CD4-positive, alpha-beta T cell treated with Interleukin-15 for 4 hours (primary cell): ENCODE data around the gene DCLK1.

Experiments used
- DNase-seq: peaks from one replicate; pipeline ENCODE4 v3.0.0-alpha.2; 2020; ENCODE audit warnings: low spot score

The DCLK1 gene

DNA sequence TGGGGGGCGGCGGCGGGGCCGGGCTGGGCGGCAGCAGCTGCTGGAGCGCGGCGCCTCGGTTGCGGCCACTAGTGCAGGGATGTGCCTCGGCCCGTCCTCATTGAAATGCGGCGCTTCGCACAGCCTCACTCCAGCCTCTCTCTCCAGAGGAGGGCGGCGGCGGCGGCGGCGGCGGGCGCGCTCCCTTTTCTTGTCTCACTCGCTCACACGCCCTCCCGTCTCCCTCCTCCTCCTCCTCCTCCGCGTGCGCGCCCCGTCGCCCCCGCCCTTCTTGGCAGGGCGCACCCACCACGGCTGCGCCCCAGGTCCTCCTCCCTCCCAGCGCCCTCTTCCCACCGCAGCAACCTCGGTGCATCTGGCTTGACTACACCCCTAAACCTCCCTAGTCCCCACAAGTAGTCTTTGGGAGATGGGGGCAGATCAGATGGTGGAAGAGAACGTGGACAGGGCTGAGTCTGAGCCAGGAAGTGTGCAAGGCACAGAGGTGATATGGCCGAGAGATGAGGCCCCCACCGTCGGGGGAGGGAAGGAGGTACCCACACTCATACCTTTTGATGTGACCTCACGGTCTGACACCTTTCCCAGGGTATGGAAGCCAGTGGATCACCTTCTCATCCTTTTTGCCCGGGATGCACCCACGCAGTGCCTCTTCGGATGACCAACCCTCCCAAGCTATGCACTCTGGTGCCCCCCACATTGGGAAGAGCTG lies at the start of gene DCLK1:
TSS of gene DCLK1 (minus strand) at position 161 of the 709 bp plus-strand sequence.
- no peak for DNase-seq

DNA sequence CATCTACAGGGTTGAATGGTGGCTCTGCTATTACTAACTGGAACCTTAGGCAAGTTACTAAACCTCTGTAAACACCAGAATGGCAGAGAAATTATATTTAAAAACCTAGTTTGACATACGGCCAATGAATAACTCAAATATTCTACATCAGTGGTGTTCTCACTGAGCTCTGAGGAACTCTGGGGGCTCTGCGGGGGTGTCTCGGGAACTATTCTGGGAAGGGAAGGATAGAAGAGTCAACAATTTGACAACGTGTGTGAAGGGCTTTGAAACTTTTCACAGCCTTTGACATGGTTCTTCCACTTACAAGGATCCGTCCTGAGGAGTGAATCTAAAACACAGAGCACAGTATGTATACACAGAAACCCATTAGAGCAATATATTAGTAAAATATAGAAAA lies 44.4 kb upstream of the DCLK1 start:
- no peak for DNase-seq

DNA sequence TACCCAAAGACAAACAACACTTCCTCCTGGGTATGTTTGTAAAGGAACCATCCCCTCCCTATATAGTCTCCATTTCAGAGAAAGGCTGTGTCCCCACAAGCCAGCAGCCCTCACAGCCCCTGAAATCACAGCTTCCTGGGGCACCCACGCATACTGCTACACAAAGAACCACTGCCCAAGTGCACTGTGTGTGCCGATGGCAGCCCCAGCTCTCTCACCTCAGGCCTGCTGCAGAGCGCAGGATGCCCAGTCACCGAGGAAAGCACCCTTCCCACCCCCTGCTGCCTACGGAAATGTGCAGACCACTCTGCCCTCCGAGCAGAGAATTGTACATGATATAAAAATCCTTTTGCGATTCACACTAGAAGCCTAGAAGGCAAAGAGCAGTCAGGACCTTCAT lies 43.7 kb upstream of the DCLK1 start:
- DNase-seq: no peak

DNA sequence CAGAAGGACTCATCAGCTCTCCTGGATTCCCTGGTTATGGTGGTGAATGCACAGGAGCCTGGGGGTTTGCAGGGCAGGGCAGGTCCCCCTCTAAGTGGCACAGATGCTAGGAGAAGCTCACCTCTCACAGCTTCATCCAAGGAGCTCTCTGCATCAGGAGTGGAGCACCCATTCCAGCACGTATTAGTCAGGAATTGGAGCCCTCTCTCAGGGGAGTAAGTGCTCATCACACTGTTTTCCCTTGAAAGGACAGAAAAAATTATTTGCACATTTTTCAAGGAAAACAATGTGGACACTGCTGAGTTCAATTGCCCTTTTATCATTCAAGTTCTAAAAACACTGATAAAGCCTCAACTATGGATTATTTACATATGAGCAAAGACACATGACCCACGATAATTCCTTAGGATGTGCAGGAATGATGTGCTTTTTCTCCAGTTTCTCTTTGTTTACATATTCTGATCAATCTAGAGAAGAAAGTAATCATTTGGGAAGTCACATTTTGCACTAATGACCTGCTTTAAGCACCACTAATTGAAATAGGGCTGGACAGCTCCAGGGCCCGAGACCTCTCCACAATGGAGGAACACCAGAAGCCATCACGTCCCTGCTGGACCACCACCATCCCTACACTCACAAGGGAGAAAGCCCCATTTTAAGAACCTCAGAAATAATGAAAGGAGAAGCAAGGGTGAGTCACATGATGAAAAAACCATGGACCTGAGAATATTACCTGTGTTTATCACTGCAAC lies 42.6 kb upstream of the DCLK1 start:
- no peak for DNase-seq

DNA sequence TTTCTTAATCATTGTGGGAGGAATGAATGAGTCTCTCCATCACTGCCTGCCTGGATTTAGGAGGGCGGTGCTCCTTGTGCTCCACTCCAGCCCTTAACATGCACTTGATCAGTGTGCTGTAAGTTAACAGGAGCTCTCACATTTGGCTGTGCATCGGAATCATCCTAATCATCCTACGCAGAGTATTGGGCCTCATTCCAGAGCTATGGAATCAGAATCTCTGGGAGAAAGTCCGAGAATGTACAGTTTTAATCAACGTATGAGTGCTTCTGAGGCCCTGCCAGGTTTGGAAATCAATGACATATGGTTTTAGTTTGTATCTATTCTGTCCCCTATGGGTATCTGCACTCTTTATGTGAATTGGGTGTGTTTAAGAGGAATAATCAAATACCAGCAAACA lies 34.9 kb upstream of the DCLK1 start:
- DNase-seq: no peak

DNA sequence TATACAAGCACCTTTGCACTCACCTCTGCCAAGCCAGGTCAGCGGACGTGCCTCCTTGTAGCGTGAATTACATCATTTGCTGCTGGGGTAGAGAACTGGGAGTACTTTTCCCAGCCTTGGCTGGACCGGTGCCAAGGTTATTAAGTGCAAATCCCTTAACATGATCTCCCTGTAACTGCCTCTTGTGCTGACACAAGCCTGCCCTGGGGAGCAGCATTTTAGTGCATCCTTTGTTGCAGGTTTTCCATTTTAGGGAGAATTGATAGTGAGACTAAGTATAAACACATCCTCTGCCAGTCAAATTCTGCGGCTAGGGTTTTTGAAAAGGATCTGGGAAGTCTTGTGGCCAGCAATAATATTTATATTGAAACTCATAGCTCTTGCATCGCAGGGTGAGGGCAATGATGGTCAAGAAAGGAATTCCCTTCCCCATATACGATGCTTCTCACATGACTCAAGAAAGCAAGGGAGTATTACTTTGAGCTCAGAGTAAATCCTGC lies 32.7 kb upstream of the DCLK1 start:
- DNase-seq: no peak

DNA sequence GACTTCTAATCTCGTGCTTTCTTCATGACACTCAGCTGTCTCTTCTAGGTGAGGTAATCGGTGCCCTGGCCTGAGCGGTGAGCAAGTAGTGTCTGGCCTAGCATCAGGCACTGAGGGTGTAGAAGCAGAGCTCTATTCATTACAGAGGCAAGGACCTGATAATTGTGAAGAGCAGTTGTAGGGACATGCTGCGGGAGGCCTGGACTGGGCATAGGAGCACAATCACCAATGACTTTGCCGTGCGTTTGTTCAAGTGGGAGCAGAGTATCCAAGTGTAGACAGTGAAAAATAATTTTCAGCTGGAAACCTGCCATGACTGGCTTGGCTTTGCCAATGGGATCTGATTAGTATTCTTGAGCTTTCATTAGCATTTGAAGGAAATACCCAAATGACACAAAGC lies 32.1 kb upstream of the DCLK1 start:
- no peak for DNase-seq

DNA sequence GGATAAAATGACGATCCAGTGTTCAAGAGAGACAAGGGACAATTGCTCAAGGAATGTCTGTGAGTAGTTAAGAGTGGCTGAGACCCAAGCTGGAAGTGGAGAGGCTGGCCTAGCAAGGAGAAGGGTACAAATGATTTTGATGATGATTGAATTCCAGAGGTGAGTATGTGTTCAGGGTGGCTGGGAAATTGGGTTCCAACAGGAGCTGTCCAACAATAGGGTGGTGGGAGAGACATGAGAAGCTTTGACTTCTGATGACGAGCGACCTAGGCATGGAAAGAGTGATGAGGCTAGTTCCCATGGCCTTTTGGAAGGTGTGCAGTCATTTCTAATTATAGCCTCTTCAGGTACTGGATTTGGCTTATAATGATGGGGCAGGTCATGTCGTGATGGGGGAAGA lies 29.1 kb upstream of the DCLK1 start:
- DNase-seq: no peak

DNA sequence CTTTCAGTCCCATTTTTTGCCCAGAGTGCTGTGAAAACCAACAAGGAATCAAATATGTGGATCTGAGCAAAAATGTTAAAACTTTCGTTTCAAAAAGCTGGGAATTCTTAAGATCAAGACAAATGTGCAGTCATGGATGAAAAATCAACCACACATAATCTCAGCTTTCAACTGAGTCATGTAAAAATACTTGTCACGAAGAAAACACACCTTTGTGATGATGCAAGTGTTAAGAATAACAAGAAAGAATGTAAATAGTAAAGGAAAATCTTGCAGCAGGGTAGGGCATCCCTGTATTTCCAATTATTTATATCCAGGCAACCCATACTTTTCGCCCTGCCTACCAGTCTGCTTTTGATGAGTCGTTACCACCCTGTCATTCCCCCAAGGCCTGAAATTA lies 27.4 kb upstream of the DCLK1 start:
- DNase-seq: no peak

DNA sequence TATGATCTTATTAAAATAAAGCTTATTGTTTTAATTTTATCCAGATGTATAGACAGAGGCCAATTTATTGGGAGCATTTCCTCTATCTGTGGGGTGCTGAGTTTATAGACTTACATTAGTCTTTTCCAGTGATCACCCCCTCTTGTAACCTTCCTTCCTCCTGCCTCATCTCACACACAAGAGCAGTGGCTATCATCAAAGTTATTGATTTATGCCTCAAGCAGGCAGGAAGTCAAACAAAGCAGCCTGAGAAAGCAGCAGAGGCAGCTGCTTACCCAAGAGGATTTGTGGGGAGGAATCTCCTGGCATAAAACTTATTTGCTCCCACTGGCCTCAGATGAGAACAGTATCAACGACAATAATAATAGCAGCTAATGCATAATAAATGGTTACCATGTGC lies 26.3 kb upstream of the DCLK1 start:
- DNase-seq: no peak

DNA sequence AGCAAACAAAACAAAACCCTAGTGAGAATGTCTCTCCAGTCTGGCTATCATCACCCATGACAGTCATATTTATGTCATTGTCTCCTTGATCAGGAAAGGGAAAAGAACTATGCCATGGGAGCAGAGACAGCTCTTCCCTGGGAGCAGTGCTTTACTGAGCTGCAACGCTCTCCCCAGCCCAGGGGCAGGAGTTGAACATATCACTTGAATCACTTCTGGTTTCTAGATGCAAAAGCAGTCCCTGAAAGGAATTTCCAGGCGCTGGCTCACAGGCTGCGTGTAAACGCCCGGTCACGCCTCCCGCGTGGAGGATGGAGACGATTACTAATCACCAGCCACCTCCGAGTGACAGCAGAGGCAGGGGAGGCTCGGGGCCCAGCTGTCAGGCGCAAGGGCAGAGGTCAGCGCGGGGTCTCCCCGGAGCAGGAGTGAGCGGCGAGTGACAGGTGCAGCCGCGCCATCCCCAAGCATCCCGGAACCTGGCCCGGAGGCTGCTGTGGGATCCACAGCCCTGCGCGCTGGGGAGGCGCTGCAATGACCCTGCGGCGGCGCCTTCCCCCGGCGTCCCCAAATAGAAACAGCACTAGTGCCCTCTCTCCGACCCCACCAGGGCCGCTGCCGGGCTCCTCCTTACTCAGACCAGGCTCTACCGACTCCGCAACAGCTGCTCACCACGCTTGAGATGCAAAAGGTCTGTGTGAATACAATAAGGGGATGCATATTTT lies 23.5 kb upstream of the DCLK1 start:
- DNase-seq: no peak

DNA sequence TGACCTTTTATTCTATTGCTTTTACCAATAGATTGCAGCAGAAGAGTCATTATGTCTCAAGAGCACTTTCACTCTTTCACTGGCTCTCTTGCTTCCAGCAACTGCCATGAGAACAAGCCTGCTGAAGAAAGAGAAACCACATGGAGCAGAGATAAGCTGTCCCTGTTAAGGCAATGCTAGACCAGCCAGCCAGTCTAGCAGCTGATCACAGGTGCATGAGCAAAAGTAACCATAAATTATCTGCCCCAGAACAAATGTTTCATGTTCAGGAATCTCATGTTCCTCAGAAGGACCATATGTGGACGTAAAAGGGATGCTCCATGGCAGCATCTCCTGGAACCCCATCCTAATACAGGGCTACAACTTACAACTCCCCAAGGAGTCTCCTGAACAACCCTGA lies 20.4 kb upstream of the DCLK1 start:
- no peak for DNase-seq

DNA sequence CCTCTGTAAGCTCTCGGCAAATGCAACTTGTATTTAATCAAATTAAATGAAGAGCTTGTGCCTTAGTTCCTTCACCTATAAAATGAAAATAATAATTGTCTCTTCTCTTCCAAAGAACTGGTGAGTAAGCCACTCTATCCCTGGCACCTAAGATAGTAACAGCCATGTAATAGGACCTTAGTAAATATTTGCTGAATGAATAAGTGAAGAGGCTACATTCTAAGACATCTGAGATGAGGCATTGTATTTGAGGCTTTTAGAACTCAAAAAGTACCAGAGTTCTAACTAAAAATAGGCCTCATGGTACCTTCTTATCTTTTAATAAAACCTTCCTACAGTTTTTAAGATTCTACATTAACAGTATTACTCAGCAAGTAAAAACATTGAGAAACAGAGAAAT lies 17.3 kb upstream of the DCLK1 start:
- DNase-seq: no peak

DNA sequence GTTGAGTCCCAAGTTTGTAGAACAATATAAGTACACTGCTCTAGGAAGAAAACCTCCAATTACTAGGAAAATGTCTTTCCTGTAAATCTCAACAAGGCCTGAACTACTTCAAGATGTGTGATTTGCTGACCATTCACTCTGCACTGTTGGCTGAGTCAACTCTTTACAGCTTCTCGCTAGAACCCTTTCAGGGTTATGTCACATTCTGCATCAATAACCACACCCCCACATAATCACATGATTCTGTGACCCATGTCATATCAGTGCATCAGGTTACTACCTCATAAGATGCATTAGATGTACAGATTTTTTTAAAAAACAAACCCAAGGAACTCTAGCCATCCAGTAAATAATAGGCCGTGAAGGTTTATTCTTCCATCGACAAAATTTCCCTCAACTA lies 16.1 kb upstream of the DCLK1 start:
- no peak for DNase-seq

DNA sequence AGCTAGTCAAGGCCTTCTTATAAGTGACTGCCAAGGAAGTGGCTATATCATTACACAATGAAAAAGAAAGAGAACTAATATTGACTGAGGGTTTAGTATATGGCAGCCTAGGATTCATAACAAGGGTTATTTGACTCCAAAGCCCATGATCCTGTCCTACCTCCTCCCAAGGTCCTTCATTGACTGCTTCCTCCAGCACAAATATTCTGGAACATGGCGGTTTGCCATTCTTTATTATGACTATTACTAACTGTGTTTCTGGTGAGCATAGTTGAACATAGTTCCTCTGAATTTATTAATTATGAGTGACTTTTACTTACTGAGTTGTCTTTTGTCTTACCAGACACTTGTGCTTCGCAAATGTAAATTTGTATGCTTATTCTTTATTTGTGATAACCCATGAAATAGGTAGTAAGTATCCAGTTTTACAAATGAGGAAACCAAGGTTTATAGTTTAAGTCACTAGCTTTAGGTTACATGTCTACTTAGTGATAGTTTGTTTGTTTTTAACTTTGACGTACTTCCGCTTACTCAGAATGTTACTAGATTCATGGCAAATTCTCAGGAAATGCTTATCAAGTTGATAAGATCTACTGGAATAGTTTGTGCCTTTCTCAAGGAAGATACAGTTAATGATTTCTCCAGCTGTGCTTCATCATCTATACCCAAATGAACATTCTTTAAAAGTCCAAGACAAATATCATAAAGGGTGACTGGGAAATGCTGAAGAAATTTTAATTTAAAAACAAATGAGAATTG lies 15.5 kb upstream of the DCLK1 start:
- DNase-seq: no peak

DNA sequence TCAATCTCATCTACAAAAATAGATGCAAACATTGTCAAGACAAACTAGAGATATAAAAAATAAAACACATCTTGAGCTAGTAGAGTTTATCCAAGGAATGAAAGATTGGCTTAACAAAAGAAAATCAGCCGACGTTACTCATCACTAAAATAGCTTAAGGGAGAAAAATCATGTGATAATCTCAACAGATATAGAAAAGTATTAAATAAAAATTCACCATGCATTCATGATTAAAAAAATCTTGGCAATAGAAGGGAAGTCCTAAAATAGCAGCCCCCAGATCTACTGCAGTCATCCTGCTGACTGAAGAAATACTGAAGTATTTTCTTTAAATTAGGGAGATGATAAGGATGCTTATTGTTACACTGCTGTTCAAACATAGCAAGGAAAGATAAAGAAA lies 12.6 kb upstream of the DCLK1 start:
- DNase-seq: no peak

DNA sequence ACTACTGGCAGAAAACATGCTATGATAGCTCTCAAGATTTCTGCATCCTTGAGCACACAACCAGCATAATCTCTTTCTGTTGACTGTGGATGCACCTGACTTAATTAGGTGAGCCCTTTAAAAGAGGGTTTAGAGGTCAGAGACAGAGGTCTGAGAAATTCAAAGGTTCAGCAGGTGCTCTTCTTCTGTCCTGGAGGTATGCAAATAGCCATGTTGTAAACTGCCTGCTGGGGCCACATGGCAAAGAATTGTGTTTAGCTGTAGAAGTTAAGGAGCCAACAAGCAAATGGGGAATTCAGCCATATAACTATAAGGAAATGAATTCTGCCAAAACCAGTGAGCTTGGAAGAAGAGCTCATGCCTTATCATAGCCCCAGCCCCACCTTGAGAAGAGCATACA lies 11.6 kb upstream of the DCLK1 start:
- DNase-seq: no peak

DNA sequence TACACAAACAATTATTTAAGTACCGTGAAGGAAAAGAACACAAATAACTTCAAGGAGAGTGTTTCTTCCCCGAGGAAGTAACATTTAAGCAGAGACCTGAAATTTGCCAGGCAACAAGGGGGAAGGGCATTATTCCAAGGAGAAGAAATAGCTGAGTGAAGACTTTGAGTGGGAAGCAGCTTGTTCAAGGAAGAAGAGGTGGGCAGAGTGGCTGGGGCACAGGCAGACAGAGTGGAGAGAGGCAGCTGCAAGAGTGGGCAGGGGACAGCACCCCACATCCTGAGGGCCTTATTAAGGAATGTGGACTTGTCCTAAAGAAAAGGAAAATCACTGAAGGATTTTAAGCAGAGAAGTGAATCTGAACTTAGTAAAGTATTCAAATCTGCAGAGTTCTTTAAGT lies 4.7 kb upstream of the DCLK1 start:
- no peak for DNase-seq

DNA sequence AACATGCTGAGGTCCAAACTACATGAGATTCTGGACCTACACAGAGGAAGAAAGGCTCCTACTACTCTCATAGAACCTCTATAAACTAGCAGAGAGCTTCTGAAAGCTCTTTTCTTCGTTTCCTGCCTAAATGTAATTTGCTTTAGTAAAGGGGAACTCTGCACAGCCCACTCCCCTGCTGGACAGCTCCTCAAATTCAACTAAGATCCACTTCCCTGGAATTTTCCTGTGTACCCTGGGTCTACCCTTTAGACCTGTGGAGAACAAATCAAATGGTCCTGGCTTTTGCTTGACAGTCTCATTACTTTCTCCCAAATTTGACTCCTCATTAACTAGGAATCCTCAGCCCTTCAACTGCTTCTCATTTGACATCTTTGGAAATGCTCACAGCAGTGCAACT lies 3.5 kb upstream of the DCLK1 start:
- no peak for DNase-seq

DNA sequence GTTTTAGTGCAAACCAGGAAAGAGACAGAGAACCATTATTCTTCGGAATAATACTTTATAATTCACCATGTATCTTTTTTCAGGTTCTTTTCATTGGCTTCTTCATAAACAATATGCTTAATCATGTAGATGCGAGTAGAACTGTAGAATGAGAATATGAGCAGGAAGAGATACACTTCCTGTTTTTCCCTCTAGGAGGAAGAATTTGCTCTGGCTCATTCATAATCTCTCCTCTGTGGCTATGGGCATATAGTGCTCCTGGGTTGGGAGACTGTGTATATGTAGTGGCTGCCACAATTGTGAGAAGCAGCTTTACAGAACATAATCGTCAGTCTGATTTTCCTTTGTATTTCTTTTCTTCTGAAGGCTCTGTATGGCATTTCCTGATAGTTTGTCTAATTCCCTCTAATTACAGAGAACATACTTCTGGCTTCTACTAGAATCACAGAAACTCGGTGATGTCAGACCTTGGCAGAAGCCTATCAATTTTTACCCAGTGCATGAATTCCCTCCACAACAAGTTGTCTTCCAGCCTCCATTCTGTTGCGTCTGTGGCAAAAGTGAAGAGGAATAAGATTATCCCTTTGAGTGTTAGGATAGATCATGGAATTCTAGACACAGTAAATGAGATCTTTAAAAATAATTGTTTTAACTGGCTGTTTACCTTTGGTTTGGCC lies 2.9 kb upstream of the DCLK1 start:
- DNase-seq: no peak

DNA sequence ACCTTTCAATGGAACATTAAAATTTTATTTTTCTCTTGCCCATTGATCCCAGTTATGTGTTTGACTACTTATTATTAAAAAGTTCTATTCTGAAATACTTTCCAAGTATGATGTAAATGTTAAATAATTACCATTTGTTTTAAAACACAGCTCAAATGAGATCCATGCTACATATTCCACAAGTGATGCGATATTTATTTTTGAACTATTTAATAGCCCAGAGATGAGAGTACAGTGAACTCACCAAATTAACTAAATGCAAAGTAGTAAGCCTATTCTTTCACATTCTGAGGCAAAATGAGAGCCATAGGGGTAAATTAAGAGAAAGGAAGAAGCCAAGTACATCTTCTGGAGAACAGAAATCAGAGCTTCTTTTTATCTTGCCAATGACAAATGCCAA lies 1.2 kb upstream of the DCLK1 start:
- DNase-seq: no peak

DNA sequence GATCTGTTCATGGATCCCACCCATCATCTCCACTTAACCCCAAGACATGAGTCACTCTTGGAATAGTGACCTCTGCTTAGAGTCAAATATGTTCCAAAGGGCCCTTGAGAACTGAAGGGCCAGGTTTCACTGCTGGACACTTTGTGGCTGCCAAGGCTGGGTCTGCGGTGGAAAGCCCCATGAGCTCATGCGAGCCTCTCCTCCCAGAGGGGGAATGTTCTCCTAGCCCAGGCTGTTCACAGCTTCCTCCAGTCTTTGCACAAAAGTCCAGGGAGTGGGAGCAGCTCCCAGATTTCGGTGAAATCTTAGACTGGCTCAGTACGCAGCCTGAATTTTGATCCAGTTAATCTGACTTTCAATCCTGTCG lies 732 bp upstream of the DCLK1 start:
- DNase-seq: no peak
